GM18505 (cell line): ENCODE data around the gene CHTOP.
"Not testable (repeated sequence)": the region's sequence is repeated elsewhere in the genome, so short reads cannot be mapped to it uniquely, and the experiment has no call there.

Source experiments
- ATAC-seq: cut with Tn5 transposase; IDR thresholded peaks from one replicate; pipeline ENCODE4 v1.9.1; 2021; ENCODE audit not compliant: unreplicated experiment
- POLR2A ChIP-seq: IDR thresholded peaks from 4 replicates; pipeline ENCODE4 v1.6.1; 2011; ENCODE audit warnings: borderline replicate concordance; ENCODE audit not compliant: insufficient read depth, insufficient read length; ENCODE audit errors: extremely low read depth

Gene CHTOP

DNA sequence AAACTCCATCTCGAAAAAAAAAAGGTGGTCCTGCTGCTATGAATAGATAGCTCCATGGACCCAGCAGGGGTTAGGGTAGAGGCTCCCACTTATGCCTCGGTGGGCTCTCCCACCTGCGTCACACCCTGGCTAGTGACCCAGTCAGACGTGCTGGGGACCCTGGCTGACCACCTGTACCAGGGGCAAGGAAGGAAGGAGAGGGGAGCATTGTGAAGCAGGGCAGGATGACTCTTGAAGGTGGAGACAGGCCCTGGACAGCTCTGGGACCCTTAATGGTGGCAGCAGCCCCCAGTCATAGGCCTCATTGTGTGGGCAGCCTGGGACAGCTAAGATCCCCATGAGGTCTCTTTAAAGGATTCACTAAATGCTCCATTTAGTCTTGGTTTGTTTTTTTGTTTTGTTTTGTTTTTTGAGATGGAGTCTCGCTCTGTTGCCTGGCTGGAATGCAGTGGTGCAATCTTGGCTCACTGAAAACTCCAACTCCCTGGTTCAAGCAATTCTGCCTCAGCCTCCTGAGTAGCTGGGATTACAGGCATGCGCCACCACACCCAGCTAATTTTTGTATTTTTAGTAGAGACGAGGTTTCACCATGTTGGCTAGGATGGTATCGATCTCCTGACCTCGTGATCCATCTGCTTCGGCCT is 14.3 kb downstream of the CHTOP start:
- ATAC-seq, result no peak
- no peak for TF ChIP-seq POLR2A

GRCh38 chr1:153649137-153649862 is 15.4 kb downstream of the CHTOP start:
- ATAC-seq, result no peak
- no peak for TF ChIP-seq POLR2A

- no peak for ATAC-seq
- TF ChIP-seq POLR2A, result no peak
Measured at GRCh38 chr1:153649863-153650235, 16.0 kb downstream of the CHTOP start.

- no peak for ATAC-seq
- no peak for TF ChIP-seq POLR2A
Measured at GRCh38 chr1:153651771-153652170, 17.9 kb downstream of the CHTOP start.

- ATAC-seq, result no peak
- TF ChIP-seq POLR2A, result no peak
Measured at GRCh38 chr1:153652805-153653500, 19.1 kb downstream of the CHTOP start.

DNA sequence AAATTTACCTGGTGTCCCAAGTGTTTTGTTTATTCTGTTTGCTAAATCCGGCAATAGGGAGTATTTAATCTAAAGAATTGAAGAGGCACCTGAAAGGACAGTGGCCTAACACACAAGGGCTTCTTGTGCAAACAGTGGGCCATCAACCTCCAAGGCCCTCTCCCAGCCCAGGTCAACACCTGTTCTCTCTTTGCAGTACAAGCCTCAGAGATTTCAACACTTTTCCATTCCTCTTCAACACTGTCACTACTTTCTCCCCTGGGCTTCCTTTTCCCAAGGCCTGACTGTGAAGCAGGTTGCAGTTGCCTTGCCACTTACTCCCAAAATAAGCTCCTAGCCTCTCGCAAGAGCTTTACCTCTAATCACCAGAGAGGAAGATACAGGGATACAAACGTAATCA is 21.5 kb downstream of the CHTOP start:
- TF ChIP-seq POLR2A, result no peak
- no peak for ATAC-seq

- peak; percentile 92 for TF ChIP-seq POLR2A
- peak; percentile 76 for ATAC-seq
Measured at GRCh38 chr1:153658400-153659174, 24.7 kb downstream of the CHTOP start, which contains the start of gene SNAPIN. TSS of gene SNAPIN (plus strand) at chr1:153658703. CDS start at chr1:153658744, 41 bp downstream.

DNA sequence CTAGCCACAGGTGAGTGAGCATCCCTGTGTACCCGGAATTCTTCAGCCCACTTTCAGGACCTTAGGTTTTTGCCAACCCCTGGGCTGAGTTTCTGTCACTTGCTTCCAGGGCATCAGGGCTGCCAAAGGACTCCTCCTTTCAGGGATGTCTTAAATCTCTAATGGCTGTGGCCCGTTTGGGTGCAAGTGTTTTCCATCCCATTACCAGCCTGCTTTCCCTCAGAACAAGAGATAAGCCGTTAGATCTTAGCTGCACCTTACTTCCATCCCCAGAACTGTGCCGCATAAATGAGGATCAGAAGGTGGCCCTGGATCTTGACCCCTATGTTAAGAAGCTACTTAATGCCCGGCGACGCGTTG is 25.3 kb downstream of the CHTOP start:
- TF ChIP-seq POLR2A, result no peak
- no peak for ATAC-seq

DNA sequence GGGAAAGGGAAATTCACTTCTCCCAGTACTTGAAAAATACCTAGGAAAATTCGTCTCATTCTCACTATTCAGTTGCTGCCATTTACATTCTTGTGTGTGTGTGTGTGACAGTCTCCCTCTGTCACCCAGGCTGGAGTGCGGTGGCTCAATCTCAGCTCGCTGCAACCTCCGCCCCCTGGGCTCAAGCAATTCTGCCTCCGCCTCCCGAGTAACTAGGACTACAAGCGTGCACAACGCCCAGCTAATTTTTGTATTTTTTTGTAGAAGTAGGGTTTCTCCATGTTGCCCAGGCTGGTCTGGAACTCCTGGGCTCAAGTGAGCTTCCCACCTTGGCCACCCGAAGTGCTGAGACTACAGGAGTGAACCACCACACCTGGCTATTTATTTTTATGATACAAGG is 25.8 kb downstream of the CHTOP start:
- no peak for TF ChIP-seq POLR2A
- no peak for ATAC-seq

- TF ChIP-seq POLR2A, result peak; percentile 22
- no peak for ATAC-seq
Measured at GRCh38 chr1:153661111-153661708, 27.3 kb downstream of the CHTOP start.

DNA sequence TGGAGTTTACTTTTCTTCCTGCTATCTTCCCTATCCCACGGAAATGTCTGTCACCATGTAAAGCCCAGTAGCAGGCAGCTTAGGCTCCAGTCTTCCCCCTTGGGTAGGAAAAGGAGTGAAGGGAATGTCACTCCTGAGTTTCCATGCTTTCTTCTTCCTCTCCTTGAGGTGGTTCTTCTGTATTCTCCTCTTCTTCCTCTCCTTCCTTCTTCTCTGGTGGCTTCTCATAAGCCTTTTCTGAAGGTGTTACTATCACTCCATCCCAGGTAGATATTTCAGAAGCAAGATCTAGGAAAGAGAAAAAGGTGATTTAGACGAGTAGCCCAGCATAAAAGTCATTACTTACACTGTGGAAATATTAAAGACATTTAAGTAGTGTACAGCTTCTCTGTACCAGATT is 28.4 kb downstream of the CHTOP start:
- no peak for TF ChIP-seq POLR2A
- ATAC-seq, result no peak

GRCh38 chr1:153663211-153663610 is 29.3 kb downstream of the CHTOP start:
- ATAC-seq, result no peak
- no peak for TF ChIP-seq POLR2A

- no peak for ATAC-seq
- TF ChIP-seq POLR2A, result no peak
Measured at GRCh38 chr1:153667439-153667838, 33.6 kb downstream of the CHTOP start.

DNA sequence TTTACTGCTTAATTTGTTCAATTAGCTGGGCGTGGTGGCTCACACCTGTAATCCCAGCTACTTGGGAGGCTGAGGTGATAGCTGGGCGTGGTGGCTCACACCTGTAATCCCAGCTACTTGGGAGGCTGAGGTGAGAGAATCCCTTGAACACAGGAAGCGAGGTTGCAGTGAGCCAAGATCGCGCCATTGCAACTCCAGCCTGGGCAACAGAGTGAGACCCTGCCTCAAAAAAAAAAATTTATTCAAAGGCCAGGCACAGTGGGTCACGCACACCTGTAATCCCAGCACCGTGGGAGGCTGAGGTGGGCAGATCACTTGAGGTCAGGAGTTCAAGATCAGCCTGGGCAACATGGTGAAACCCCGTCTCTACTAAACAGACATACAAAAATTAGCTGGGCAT is 34.8 kb downstream of the CHTOP start:
- ATAC-seq, result not testable (repeated sequence)

GRCh38 chr1:153669606-153670005 is 35.7 kb downstream of the CHTOP start:
- TF ChIP-seq POLR2A, result no peak
- ATAC-seq, result no peak
